ENCODE measurements around the gene RHBDL1. TPM values are rescaled to one million over a fixed set of nuclear protein-coding genes. Genes with fewer than 3 reads are reported as not detected.

RHBDL1 gene
- total RNA-seq, 1 experiment from 2014 or later = 12.7 TPM

DNA sequence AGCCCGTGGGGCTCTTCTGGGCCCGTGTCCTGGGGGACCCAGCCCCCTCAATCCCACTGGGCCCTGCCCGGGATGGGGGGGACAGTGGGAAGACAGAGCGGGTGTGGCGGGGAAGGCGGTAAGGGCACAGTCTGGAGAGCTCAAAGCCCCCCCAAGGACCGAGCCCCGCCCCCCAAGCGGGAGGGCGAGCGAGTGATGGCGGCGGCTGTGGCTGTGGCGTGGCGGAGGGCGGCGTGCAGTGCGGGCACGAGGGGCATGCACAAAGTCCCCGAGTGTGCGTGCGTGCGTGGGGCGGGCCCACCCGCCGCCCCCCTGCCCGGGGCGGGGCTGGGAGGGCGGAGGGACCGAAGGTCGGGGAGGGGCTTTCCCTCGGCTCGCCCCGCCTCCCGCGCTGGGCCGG lies 18.3 kb downstream of the RHBDL1 start:
- Histone ChIP-seq H3K9ac (ENCODE audit: low read length) (no peak overlapping the region), H3K9me2 (ENCODE audit: insufficient read depth) (no peaks in the 10 kb centered on the region), H3K27ac (ENCODE audit: low read depth, low read length) (no peak overlapping the region), H3K4me1 (ENCODE audit: control insufficient read depth in 1 of 2, insufficient read depth in 2 of 2, low read length in 2 of 2) (peaks cover 18 to 44% of the 10 kb centered on the region in 2 experiments), H3K4me3 (replicated peaks in 1 of 2; ENCODE audit: low read depth in 1 of 2, low read length in 2 of 2) (no peak overlapping the region), H3K4me2 (ENCODE audit: low read length) (no peak overlapping the region), H2AFZ (ENCODE audit: low read depth, low read length, poor library complexity, severe bottlenecking) (no peak overlapping the region), H3K79me2 (ENCODE audit: insufficient read depth, low read length) (peaks cover 11% of the 10 kb centered on the region; the same call in 1 of the 2 replicates), H3K27me3 (ENCODE audit: insufficient read depth, low read length) (no peaks in the 10 kb centered on the region), H3K36me3 (ENCODE audit: control insufficient read depth in 1 of 2, insufficient read depth in 2 of 2, low read length in 2 of 2) (no peaks in the 10 kb centered on the region), H3K9me3 (ENCODE audit: control insufficient read depth in 1 of 2, insufficient read depth in 1 of 2, low read depth in 1 of 2, low read length in 2 of 2) (no peaks in the 10 kb centered on the region), H4K20me1 (ENCODE audit: insufficient read depth) (no peaks in the 10 kb centered on the region)
- BruUV-seq (replicated peaks) = no TSS peak
- ChIA-PET POLR2A (no interaction called here), CTCF (no interaction called here), RAD21 (ENCODE audit: low non-redundant PET in 1 of 2, low total read pairs in 2 of 2, uncharacterized antibody in 2 of 2, unreplicated experiment in 2 of 2) (no interaction called here)
- TF ChIP-seq POLR2A (IDR thresholded peaks at IDR 0.05; ENCODE audit: borderline replicate concordance, extremely low read depth, insufficient read depth, insufficient read length) (no peak), TCF7L2 (IDR thresholded peaks at IDR 0.05; ENCODE audit: borderline replicate concordance, extremely low read depth, insufficient read depth, insufficient read length) (no peak), FOSL1 (IDR thresholded peaks at IDR 0.05; ENCODE audit: low read depth) (no peak), SP1 (IDR thresholded peaks at IDR 0.05; ENCODE audit: low read depth) (no peak), ZNF274 (IDR thresholded peaks at IDR 0.05; ENCODE audit: low read depth, low read length) (no peak), CBX3 (IDR thresholded peaks at IDR 0.05; ENCODE audit: low read depth) (no peak), EZH2 (IDR thresholded peaks at IDR 0.05) (no peak), ZFX (IDR thresholded peaks at IDR 0.05) (no peak), CEBPB (IDR thresholded peaks at IDR 0.05; ENCODE audit: low read depth) (no peak), SIN3A (IDR thresholded peaks at IDR 0.05; ENCODE audit: low read depth) (no peak), RAD21 (IDR thresholded peaks at IDR 0.05; ENCODE audit: low read depth) (no peak), EGR1 (IDR thresholded peaks at IDR 0.05; ENCODE audit: low read depth) (no peak), EZH2phosphoT487 (IDR thresholded peaks at IDR 0.05; ENCODE audit: borderline replicate concordance) (no peak), JUND (IDR thresholded peaks at IDR 0.05) (no peak), SRF (IDR thresholded peaks at IDR 0.05; ENCODE audit: low read depth) (no peak)
- TF ChIP-seq, protein P1, sequence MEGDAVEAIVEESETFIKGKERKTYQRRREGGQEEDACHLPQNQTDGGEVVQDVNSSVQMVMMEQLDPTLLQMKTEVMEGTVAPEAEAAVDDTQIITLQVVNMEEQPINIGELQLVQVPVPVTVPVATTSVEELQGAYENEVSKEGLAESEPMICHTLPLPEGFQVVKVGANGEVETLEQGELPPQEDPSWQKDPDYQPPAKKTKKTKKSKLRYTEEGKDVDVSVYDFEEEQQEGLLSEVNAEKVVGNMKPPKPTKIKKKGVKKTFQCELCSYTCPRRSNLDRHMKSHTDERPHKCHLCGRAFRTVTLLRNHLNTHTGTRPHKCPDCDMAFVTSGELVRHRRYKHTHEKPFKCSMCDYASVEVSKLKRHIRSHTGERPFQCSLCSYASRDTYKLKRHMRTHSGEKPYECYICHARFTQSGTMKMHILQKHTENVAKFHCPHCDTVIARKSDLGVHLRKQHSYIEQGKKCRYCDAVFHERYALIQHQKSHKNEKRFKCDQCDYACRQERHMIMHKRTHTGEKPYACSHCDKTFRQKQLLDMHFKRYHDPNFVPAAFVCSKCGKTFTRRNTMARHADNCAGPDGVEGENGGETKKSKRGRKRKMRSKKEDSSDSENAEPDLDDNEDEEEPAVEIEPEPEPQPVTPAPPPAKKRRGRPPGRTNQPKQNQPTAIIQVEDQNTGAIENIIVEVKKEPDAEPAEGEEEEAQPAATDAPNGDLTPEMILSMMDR (IDR thresholded peaks at IDR 0.05 in 2 of 3, conservative IDR thresholded peaks at IDR 0.05 in 1 of 3; ENCODE audit: borderline replicate concordance in 1 of 3, insufficient read depth in 1 of 3, low read depth in 2 of 3, low read length in 2 of 3) = no peak
- TF ChIP-seq, protein P2, sequence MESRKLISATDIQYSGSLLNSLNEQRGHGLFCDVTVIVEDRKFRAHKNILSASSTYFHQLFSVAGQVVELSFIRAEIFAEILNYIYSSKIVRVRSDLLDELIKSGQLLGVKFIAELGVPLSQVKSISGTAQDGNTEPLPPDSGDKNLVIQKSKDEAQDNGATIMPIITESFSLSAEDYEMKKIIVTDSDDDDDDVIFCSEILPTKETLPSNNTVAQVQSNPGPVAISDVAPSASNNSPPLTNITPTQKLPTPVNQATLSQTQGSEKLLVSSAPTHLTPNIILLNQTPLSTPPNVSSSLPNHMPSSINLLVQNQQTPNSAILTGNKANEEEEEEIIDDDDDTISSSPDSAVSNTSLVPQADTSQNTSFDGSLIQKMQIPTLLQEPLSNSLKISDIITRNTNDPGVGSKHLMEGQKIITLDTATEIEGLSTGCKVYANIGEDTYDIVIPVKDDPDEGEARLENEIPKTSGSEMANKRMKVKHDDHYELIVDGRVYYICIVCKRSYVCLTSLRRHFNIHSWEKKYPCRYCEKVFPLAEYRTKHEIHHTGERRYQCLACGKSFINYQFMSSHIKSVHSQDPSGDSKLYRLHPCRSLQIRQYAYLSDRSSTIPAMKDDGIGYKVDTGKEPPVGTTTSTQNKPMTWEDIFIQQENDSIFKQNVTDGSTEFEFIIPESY (IDR thresholded peaks at IDR 0.05; ENCODE audit: extremely low read depth, insufficient replicate concordance, low read length) = no peak
- TF ChIP-seq, protein P3, sequence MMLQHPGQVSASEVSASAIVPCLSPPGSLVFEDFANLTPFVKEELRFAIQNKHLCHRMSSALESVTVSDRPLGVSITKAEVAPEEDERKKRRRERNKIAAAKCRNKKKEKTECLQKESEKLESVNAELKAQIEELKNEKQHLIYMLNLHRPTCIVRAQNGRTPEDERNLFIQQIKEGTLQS (IDR thresholded peaks at IDR 0.05) = no peak
- TF ChIP-seq, protein P4, sequence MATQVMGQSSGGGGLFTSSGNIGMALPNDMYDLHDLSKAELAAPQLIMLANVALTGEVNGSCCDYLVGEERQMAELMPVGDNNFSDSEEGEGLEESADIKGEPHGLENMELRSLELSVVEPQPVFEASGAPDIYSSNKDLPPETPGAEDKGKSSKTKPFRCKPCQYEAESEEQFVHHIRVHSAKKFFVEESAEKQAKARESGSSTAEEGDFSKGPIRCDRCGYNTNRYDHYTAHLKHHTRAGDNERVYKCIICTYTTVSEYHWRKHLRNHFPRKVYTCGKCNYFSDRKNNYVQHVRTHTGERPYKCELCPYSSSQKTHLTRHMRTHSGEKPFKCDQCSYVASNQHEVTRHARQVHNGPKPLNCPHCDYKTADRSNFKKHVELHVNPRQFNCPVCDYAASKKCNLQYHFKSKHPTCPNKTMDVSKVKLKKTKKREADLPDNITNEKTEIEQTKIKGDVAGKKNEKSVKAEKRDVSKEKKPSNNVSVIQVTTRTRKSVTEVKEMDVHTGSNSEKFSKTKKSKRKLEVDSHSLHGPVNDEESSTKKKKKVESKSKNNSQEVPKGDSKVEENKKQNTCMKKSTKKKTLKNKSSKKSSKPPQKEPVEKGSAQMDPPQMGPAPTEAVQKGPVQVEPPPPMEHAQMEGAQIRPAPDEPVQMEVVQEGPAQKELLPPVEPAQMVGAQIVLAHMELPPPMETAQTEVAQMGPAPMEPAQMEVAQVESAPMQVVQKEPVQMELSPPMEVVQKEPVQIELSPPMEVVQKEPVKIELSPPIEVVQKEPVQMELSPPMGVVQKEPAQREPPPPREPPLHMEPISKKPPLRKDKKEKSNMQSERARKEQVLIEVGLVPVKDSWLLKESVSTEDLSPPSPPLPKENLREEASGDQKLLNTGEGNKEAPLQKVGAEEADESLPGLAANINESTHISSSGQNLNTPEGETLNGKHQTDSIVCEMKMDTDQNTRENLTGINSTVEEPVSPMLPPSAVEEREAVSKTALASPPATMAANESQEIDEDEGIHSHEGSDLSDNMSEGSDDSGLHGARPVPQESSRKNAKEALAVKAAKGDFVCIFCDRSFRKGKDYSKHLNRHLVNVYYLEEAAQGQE (IDR thresholded peaks at IDR 0.05; ENCODE audit: low read depth) = no peak
- TF ChIP-seq, protein P5, sequence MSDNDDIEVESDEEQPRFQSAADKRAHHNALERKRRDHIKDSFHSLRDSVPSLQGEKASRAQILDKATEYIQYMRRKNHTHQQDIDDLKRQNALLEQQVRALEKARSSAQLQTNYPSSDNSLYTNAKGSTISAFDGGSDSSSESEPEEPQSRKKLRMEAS (IDR thresholded peaks at IDR 0.05) = no peak
- no peak for DNase-seq (ENCODE audit: low read depth, low spot score)
- intact Hi-C loops (cut with micrococcal nuclease) = no loop called here
- ATAC-seq = no peak

All from HCT116 (cell line).